HG03442 (cell line): ENCODE measurements around the gene LILRA6.
"Not testable (repeated sequence)": the region's sequence is repeated elsewhere in the genome, so short reads cannot be mapped to it uniquely, and the experiment has no call there.

Experiments used
- ATAC-seq: cut with Tn5 transposase; IDR thresholded peaks from one replicate; pipeline ENCODE4 v1.9.1; 2021; ENCODE audit warnings: mild to moderate bottlenecking, moderate library complexity; ENCODE audit not compliant: unreplicated experiment

Gene LILRA6

DNA sequence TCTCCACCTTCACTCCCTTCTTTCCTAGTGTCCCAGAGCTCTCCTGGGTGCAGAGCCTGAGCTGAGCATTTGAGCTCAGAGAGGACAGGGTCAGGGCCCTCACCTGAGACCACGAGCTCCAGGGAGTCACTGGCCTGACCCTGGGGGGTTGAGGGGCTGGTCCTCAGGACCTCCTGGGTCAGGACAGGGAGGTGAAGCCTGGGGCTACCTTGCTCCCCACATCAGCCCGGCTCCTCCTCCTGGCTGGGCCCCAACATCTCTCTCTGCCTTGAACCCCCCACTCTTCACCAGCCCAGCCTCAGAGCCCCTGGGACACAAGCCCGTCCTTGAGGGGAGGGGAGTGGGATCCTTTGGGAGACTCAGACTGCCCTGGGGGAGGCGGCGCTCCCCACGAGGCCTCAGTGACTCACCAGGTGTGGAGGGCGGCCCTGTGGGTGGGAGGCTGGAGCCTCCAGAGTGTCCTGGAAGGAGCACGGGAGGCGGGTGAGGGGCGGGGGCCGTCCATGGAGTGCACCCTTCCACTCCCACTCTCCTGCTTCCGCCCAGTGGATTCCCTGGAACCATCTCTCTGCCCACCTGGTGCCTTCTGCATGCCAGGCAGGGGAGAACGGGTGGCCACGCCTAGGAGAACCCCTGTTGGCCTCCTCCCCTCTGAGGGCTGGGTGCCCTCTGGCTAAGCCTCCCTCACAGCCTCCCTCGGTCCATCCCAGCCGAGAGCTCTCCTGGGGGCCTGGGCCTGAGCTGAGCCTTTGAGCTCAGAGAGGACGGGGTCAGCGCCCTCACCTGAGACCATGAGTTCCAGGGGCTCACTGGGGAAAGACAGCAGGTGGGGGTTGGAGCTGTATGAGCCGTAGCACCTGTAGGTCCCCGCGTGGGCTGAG lies 2.9 kb downstream of the LILRA6 start:
- ATAC-seq = not testable (repeated sequence)

DNA sequence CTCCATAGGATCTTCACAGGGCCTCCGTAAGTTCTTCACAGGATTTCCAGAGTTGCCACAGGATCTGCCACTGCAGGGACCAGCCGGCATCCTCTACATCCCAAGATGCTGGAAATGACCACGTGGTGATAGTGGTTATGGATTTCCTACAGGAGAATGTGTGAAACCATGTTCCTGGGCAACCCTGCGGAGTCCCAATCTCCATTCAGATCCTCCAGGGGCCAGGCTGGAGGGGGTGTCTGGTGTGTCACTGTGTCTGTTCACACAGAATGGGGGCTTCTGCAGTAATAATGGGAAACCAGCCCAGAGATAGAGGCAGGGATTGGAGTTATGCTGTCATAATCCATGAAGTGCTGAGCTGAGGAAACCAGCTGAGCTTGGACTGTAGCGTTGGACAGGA lies 8.6 kb downstream of the LILRA6 start:
- ATAC-seq = no peak

DNA sequence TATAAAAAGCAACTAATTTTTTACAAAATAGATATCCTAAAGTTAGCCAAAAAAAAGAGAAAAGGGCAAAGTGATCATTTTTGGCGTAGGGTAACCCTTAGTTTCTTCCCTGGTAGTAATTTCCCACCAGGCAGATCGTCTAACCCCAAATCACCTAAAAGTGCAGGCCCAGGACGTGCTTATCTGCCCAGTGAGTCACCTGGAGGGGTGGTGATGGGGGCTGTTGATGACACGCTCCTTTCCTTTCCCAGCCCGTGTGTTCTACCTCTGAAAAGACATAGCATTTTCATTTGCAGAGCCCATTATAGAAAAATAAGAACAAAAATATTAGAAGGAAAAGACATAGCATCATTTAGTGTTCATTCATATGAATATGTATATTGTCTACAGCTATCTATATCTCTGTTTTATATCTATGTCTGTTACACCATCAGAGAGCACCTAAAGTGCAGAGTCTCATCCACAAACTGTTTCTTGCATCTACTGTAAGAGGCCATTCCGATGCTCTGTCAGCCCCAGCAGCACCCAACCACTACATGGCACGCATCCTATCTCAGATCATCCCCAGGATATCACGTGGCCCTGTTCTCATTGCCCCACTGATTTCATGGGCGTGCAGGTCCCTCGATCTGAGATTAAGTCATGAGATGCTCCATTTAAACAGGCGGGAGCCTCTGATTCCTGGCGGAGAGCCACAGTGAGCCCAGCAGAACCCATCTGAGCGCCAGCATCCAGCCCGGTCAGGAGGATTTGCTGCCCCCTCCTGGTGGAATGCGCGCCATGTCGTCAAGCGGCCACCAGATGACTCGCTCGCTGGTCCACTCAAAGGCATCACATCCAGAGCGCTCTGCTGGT lies 11.3 kb downstream of the LILRA6 start:
- no peak for ATAC-seq

DNA sequence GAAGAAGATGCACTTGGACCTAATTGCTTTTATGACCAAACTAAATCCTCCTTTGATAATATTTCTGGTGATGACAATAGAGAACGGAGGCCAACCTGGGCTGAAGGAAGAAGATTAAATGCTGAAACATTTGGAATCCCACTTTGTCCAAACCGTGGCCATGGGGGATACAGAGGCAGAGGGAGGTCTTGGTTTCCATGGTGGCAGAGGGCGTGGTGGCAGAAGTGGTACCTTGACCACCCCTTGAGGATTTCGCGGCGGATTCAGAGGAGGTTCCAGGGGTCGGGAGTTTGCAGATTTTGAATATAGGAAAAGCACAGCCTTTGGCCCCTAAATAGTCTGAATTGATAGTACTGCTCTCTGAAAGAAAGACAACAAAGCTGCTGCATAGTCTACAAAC lies 12.6 kb downstream of the LILRA6 start:
- no peak for ATAC-seq

DNA sequence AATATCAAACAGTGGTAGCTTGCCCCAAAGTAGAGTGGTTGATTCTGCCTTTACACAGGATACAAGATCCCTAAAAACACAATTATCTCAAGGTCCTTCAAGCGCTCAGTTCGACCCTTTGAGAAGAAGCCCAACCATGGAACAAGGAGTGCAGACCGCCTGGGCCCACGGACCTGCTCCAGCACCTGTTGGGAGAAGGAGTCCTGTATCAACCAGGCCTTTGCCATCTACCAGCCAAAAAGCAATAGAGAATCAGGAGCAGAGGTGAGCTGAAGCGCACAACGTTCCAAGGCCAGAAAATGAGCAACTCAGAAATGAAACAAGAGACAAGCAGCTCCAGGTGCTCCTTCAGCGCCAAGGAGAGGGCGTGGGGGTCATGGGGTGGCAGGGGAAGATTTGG lies 13.4 kb downstream of the LILRA6 start:
- ATAC-seq = no peak

DNA sequence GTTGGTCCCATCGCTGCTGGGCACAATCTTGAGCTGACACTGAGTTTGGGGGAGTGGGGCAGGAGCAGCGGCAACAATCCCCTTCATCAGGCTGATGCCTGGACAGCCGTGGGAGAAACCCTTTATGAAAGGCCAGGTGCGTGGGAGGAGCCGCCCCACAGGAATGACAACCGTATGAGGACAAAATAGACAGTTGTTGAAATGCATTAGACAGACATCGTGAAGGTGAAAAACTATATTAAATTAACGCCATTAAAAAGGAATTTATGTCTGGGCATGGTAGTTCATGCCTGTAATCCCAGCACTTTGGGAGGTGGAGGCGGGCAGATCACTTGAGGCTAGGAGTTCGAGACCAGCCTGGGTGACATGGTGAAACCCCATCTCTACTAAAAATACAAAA lies 18.0 kb downstream of the LILRA6 start:
- ATAC-seq = not testable (repeated sequence)

DNA sequence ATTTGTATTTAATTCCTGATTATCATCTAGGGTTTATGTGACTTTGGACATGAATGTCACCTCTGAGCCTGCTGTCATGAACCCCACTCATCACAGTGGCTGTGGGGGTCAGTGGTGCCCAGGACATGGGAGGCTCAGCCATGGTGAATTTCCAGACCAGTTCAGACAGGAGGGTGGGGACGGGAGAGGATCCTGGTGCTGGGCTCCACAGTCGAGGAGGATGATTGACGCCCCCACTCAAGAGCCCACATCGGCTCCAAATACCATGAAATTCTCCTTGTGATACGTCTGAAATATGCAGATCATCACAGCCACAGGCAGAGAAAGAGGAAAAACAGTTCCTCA lies 18.7 kb downstream of the LILRA6 start:
- ATAC-seq = not testable (repeated sequence)

DNA sequence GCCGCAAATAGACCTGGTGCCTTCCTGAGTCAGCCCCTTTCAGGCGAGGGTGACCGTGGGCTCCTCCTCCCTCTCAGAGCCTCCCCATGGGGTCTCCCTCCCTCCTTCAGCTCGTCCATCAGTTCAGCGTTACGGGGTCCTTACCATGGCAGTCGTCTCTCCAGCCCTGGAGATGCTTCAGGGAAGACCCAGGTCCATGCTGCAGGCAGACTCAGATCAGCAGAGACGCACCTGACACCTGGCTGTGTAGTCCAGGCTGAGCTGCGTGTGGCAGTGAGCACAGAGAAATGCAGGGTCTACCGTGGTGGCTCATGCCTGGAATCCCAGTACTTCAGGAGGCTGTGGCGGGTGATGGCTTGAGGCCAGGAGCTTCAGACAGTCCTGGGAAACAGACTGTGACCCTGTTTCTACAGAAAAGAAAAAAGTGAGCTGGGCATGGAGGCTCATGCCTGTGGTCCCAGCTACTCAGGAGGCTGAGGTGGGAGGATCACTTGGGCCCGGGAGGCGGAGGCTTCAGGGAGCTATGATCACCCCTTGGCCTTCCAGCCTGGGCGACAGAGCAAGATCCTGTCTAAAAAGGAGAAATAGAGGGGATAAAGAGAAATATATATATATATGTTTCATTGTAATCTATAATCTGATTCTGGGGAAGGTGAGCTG lies 19.2 kb downstream of the LILRA6 start:
- not testable (repeated sequence) for ATAC-seq

DNA sequence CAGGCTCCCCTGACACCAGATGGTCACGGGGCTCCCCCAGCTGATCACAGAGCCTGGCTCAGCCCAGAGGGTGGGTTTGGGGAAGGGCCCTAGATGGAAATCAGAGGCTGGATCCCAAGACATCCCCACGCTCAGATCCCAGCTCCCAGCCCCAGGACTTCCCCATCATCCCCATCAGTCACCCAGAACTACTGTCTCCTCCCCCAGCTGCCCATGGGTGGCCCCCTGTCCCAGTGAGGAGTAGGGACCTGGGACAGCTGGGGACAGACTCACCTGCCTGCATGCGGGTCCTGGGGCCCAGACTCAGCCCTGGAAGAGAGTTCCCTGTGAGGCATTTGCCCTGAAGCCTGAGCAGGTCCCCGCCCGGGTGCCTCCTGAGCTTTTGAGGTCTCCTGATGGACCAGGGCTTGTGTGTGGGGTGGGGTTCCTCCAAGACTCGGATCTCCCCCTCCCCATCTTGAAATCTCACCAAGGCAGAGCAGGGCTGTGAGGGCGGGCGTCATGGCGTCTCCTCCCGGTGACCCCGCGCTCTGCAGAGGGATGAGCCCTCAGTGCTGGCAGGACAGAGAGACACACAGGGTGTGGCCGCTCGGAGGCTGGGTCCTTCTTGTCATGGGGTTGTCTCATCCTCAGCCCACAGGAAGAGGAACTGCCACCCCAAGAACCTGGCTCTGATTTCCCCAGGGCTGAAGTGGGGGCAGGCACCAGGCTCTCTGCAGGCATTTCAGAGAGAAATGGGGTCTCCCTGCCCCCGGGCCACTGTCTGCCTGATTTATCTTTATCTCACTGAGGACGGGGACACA lies 19.9 kb downstream of the LILRA6 start, which contains the start of gene LILRB3:
Gene LILRB3 (minus strand): TSS at position 534 of the 803 bp plus-strand sequence. CDS start 31 bp downstream, at position 503.
- ATAC-seq = not testable (repeated sequence)

DNA sequence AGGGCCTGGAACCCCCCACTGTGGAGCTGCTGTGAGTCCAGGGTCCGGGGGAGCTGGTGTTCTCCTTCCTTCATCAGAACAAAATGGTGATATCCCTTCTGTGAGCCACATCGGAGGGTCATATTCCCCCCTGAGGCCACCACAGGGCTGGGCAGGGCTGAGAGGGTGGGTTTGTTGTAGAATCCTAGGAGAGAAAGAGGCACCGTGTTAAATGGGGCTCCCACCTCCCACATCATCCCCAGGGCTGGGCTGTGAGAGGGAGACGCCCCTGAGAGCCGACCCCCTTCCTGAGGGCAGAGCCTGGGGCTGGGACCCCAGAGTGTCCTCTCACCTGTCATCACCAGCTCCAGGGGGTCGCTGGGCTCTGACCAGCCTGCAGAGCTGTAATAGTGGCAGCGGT lies 20.6 kb downstream of the LILRA6 start:
- ATAC-seq = not testable (repeated sequence)

DNA sequence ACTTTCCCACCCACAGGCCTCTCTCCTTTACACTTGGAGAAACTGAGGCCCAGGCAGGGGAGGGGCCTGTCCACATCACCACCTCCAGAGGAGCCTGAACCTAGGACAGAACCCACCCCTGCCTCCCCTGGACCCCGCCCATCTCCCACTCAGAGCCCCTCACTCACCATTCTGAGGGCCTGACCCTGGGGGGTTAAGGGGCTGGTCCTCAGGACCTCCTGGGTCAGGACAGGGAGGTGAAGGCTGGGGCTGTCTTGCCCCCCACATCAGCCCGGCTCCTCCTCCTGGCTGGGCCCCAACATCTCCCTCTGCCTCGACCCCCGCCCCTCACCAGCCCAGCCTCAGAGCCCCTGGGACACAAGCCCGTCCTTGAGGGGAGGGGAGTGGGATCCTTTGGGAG lies 22.9 kb downstream of the LILRA6 start:
- ATAC-seq = not testable (repeated sequence)

DNA sequence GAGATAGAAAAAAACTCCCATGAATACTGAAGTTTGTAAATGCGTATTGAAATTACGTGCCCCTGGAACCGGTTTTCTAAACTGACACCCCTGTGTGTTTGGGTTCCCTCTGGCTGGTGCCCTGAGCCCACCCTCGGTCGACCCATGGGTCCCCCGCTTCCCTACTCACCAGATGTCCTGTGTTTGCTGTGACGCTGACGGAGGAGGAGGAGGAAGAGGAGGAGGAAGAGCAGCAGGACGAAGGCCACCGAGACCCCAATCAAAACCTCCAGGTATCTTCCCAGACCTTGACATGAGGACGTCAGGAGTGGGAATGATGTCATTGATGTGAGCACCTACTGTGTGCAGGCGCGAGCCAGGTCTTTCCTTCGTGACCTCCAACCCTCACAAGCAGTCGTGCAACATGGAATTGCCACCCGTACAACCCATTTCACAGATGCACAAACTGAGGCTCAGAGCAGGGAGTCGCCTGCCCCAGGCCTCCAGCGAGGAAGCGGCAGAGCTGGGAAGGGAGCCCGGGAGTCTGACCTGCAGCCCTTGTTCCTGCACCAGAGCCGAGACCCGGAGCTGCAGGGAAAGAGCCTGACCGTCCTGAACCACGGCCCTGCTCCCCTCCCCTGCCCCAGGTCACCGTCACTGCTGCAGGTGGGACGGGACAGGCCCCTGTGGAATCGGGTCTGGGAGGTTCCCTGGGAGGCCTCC lies 23.5 kb downstream of the LILRA6 start:
- no peak for ATAC-seq

DNA sequence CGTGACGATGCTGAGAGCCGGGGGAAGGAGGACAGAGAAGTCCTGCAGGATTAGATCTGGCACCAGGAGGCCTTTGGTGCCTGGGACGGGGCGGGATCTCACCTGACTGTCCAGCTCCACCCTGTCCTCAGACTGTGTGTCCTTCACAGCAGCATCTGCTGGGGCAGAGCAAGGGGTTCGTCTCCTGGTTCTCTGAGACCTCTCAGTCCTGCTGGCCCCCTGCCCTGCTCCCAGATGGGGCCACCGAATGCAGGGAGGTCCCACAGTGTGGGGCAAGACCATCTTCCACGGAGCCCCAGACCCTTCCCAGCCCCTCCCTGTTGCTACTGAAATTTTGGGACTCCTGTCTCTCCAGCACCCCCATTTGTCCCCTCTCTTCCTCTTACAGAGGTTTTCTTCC lies 24.3 kb downstream of the LILRA6 start:
- no peak for ATAC-seq

DNA sequence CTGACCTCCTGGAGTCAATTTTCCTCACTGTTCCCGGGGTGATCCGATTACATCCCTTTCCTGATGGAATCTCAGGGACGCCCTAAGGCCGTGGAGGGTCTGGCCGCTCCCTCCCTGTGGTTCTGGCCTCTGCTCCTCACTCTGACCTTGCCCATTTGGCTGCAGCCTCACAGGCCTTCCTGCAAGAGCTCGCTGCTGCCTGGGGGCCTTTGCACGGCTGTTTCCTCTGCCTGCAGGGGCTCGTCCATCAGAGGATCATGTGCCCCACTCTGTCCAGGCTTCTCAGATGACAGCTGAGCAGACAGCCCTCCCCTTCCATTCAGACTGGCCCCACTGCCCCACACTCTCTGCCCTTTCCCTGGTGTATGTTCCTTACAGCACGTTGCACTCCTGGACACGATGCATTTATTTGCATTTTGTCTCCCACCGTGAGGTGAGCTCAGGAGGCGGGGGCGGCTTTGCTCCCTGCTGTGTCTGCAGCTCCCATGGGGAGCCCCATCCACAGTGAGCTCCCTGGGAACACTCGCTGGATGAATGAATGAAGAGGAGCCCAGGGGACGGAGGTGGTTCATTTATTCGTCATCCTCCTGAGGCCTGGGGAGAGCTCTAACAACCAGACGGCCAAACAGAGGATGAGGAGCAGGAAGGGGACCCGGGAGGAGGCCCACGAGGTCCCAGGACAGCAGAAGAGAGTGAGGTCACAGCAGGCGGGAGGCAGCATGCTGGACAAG lies 24.9 kb downstream of the LILRA6 start:
- not testable (repeated sequence) for ATAC-seq

DNA sequence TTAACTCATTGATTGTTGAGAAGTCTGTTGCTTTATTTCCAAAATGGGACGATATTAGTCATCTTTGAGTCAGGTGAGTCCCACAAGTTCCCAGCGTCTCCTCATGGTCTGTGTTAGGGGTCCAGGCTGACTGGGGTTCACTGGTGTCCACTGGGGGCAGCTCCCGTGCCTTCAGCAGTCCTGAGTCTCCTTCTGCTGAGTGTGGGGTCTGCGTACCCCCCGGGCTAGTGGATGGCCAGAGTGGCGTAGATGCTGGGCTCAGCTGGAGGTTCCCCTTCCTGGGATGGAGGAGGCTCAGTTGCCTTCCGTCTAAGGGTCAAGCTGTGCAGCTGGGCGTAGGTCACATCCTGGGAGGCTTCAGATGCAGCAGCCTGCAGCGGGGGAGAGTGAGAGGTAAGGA lies 25.7 kb downstream of the LILRA6 start:
- no peak for ATAC-seq

DNA sequence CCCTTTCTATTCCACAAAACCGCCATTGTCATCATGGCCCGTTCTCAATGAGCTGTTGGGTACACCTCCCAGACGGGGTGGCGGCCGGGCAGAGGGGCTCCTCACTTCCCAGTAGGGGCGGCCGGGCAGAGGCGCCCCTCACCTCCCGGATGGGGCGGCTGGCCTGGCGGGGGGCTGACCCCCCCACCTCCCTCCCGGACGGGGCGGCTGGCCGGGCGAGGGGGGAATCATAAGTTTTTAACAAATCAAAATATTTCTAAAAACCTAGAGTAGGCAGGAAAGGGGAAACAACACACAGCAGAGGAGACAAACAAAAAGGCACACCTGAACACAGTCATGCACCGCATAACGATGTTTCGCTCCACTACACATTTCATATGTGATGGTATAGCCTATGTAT lies 27.9 kb downstream of the LILRA6 start:
- not testable (repeated sequence) for ATAC-seq

DNA sequence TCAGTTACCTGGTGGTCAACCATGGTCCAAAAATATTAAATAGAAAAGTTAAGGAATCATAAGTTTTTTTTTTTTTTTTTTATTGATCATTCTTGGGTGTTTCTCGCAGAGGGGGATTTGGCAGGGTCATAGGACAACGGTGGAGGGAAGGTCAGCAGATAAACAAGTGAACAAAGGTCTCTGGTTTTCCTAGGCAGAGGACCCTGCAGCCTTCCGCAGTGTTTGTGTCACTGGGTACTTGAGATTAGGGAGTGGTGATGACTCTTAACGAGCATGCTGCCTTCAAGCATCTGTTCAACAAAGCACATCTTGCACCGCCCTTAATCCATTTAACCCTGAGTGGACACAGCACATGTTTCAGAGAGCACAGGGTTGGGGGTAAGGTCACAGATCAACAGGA lies 28.4 kb downstream of the LILRA6 start:
- ATAC-seq = not testable (repeated sequence)

DNA sequence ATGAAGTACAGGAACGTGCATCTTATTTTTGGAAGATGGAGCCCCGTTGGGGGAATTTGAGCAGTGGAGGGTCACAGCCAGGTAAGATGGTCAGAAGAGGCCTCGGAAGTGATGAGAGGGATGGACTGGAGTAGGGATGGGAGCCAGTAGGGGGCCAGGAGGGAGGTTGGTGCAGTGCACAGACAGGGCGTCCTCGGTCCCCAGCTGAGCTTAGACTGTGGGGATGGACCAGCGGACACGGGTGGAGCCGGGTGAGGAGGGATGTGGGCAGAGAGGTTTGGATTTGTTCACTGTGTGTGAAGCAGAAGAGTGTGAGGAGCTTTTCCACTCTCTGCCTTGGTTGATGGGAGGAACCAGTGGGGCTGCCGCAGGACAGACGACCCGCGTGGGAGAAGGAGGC lies 31.4 kb downstream of the LILRA6 start:
- no peak for ATAC-seq

DNA sequence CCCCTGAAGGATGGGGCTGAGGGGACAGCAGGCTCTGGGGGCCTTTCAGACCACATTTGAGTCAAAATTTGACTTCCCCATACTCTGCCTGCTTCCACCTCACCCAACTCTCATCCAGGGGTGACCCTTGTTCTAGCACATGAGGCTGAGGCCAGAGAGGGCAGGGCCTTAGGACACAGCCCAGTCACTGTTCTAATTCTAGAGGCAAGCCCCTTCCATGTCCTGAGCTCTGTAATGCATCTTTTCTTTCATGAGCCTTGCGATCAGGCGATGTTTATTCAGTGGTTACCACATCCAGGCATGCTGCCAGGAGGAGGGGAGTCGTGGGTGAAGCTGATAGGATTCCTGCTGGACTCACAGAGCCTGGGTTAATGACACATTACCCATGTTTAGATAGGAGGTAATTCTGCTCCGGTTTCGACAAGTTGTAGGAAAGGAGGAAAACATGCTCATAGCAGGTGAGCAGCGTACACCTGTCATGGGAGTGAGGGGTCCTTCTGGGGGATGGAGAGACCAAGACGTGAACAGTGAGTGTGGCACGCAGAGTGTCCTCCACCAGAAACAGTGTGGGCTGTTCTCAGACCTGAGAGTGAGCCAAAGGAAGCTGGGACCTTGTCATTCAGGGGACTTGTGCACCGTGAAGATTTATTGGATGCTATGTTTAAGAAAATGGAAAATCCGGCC lies 32.6 kb downstream of the LILRA6 start:
- ATAC-seq = no peak
